Spleen (tissue), 11 donors: ENCODE results near the gene AGAP3. TPM values are rescaled to one million over a fixed set of nuclear protein-coding genes. Genes with fewer than 3 reads are reported as not detected.

Experiments used
- DNase-seq: peaks from one replicate; pipeline ENCODE4 v3.0.0-alpha.2; 2020
- H3K27ac ChIP-seq, 8 donors: fragments of 200-600 bp; sonication (generic) in 7 of 8; 1 replicate in 4 of 8; 2 replicates in 4 of 8; pipeline versions ENCODE4 v1.5.0 to v1.8.0; 2016 to 2021; ENCODE audit warnings: inconsistent platforms in 4 of 8, mild to moderate bottlenecking in 4 of 8, moderate library complexity in 1 of 8
- H3K27me3 ChIP-seq, 7 donors: fragments of 200-600 bp; sonication (generic) in 6 of 7; replicated peaks in 1 of 7; 1 replicate in 4 of 7; 2 replicates in 3 of 7; pipeline versions ENCODE4 v1.5.0 to v1.8.0; 2016 to 2021; ENCODE audit warnings: inconsistent platforms in 3 of 7, mild to moderate bottlenecking in 1 of 7
- H3K36me3 ChIP-seq, 6 donors: fragments of 200-600 bp; sonication (generic) in 5 of 6; 1 replicate in 4 of 6; 2 replicates in 2 of 6; pipeline versions ENCODE4 v1.5.0 to v1.8.0; 2016 to 2021; ENCODE audit warnings: inconsistent platforms in 2 of 6
- H3K4me1 ChIP-seq, 6 donors: fragments of 200-600 bp; sonication (generic) in 5 of 6; 1 replicate in 3 of 6; 2 replicates in 3 of 6; pipeline versions ENCODE4 v1.5.0 to v1.8.0; 2016 to 2021; ENCODE audit warnings: inconsistent platforms in 3 of 6
- H3K4me3 ChIP-seq, 8 donors: fragments of 200-600 bp; sonication (generic) in 7 of 8; 1 replicate in 4 of 8; 2 replicates in 4 of 8; pipeline versions ENCODE4 v1.5.0 to v1.8.0; 2016 to 2021; ENCODE audit warnings: inconsistent platforms in 4 of 8, mild to moderate bottlenecking in 4 of 8, moderate library complexity in 2 of 8
- H3K9me3 ChIP-seq, 8 donors: fragments of 200-600 bp; sonication (generic) in 7 of 8; 1 replicate in 4 of 8; 2 replicates in 4 of 8; pipeline versions ENCODE4 v1.5.0 to v1.8.0; 2016 to 2021; ENCODE audit warnings: inconsistent platforms in 4 of 8
- CTCF ChIP-seq, 11 experiments: fragments of 200-600 bp in 7 of 11; fragments of 450-650 bp in 4 of 11; sonication (generic) in 4 of 11; IDR thresholded peaks in 8 of 11; conservative IDR thresholded peaks in 3 of 11; 1 replicate in 7 of 11; 2 replicates in 4 of 11; pipeline versions ENCODE4 v1.4.0 to v1.8.0; 2016 to 2021; ENCODE audit warnings: antibody characterized with exemption in 11 of 11, inconsistent platforms in 4 of 11, mild to moderate bottlenecking in 1 of 11
- POLR2A ChIP-seq, 3 donors: fragments of 450-650 bp; IDR thresholded peaks; one replicate each; pipeline ENCODE4 v1.5.1; 2017; ENCODE audit warnings: antibody characterized with exemption in 3 of 3, mild to moderate bottlenecking in 1 of 3
- POLR2AphosphoS5 ChIP-seq, 3 donors: sonication (generic); formaldehyde crosslinking; IDR thresholded peaks; one replicate each; pipeline ENCODE4 v1.5.1; 2017; ENCODE audit warnings: antibody characterized with exemption in 3 of 3
- WGBS, 5 donors: extraction: QIAGEN DNeasy Blood & Tissue Kit in 3 of 5; methylation state at CpG; one replicate each; pipeline versions ENCODE4 v1.1.5 to v1.1.7; 2013 to 2018; 5-methylcytosine and 5-hydroxymethylcytosine counted together
- intact Hi-C: fragments of 100-400 bp; cut with DNase I; formaldehyde crosslinking; loops from one replicate; pipeline ENCODE4 v1.15.0; 2023; ENCODE audit warnings: low total_unique reads
- polyA plus RNA-seq, 3 donors: library from polyadenylated mRNA; stranded (reverse); fragments of 200-250 nt; gene quantifications; one replicate each; pipeline ENCODE4 v1.2.1, GENCODE V29; 2013
- total RNA-seq, 7 donors: library from RNA; depleted of rRNA in 3 of 7; stranded (reverse); fragments of >200 nt in 3 of 7; fragmentation: NEBNext Ultra II Directional in 4 of 7; extraction: Animal tissue kit (Norgen Biotek cat#: 25700) in 4 of 7; gene quantifications; one replicate each; pipeline versions ENCODE4 v1.1.0 to v1.2.1, GENCODE V29; 2016 to 2021
- donor health status: healthy with polysubstance abuse.
- donor health status: DM: no; HTN: no; CAD: no; lungs with moderate emphysema.
- donor health status: DM: no; HTN: no; CAD: no.
- donor health status: Bipolar disorder and iron deficiency.
- donor health status: healthy.
- donor health status: DM: no; HTN: no; CAD: no.
- donor health status: DM: yes; HTN: yes; CAD: no.

Gene AGAP3
- total and polyA plus RNA-seq, 10 donors, result 21.8 to 94.4 (median 72.6) TPM

DNA sequence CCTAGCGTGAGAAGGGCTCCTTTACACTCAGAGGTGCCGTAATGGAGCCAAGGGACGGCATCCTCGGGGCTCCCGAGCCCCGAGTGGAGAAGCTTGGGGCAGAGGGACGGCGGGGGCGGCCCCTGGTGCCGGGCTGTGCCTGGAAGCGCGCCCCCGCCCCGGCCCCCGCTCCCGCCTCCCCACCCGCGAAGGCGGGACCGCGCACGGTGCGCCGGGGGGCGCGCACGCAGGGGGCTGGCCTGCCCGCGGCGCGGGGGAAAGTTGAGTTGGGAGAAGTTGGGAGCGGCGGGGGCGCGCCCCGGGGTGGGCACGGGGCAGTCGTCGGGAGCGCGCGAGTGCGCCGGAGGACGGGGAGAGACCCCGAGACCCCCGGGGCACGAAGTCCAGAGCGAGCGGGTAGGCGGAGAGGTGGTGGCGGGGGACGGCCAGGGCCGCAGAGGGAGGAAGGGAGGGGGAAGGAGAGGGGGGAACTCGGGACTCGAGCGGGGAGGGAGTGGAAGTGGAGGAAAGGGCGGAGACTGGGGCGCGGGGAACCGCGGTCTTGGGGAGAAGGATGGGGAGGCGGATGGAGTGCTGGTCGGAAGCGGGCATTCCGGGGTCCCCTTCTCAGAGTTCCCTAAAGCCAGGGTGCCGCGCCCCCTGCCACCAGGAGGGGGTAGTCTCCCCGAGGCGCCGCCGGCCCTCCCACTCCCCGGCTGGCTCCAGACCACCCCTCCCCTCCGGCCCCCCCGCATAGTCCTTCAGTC, 26.7 kb upstream of the AGAP3 start, which contains the start of gene SLC4A2:
TSS of gene SLC4A2 (plus strand) at position 223 of the 746 bp plus-strand sequence. CDS start 2,399 bp downstream, outside the sequence.
- intact Hi-C loops, result no loop called here
- Histone ChIP-seq H3K27ac (peak within 1 kb of the TSS; percentile 87 to 96 (median 92)), H3K36me3 (peaks cover 0 to 44% (median 7%) of the 10 kb centered on the region in 6 donors), H3K9me3 (no peaks in the 10 kb centered on the region), H3K27me3 (no peaks in the 10 kb centered on the region), H3K4me1 (peaks cover 15 to 68% (median 49%) of the 10 kb centered on the region in 6 donors), H3K4me3 (peak within 1 kb of the TSS; percentile 67 to 99 (median 87))
- 0 to 1% (median 1%) methylated on average over 49 to 74 of the region's 75 CpGs for WGBS, 5 donors
- peak; percentile 95 for DNase-seq
- TF ChIP-seq CTCF (IDR thresholded peaks at IDR 0.05 in 8 of 11, conservative IDR thresholded peaks at IDR 0.05 in 3 of 11), result peak; percentile 18 to 82 (median 53)
- TF ChIP-seq POLR2AphosphoS5 (IDR thresholded peaks at IDR 0.05), result peak; percentile 83 to 88 (median 87)
- TF ChIP-seq POLR2A (IDR thresholded peaks at IDR 0.05), result peak in 1 of 3 donors; percentile 30

DNA sequence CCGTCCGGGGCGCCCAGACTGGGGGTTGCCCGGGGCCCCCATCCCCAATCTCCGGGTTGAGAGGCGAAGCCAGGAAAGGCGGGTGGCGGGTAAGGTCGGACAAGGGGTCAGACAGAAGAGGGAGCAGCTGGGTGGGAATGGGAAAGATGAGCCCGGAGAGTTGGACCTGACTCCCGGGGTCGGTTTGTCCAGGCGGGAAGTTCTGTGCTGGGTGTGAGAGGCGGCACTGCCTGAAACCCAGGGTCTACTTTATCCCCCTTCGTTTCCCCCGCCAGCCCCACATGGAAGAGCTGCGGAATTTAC, 26.2 kb upstream of the AGAP3 start:
- DNase-seq, result no peak
- Histone ChIP-seq H3K27ac (peak overlapping the region; percentile 87 to 96 (median 92)), H3K27me3 (no peaks in the 10 kb centered on the region), H3K4me3 (peak overlapping the region; percentile 67 to 99 (median 87)), H3K36me3 (peaks cover 0 to 44% (median 13%) of the 10 kb centered on the region in 6 donors), H3K4me1 (peaks cover 15 to 68% (median 49%) of the 10 kb centered on the region in 6 donors), H3K9me3 (no peaks in the 10 kb centered on the region)
- 2 to 4% (median 3%) methylated on average over 14 to 17 of the region's 17 CpGs for WGBS, 5 donors
- intact Hi-C loops, result no loop called here
- peak in 1 of 11 experiments; percentile 8 for TF ChIP-seq CTCF (IDR thresholded peaks at IDR 0.05 in 8 of 11, conservative IDR thresholded peaks at IDR 0.05 in 3 of 11)
- TF ChIP-seq POLR2AphosphoS5 (IDR thresholded peaks at IDR 0.05), result no peak

DNA sequence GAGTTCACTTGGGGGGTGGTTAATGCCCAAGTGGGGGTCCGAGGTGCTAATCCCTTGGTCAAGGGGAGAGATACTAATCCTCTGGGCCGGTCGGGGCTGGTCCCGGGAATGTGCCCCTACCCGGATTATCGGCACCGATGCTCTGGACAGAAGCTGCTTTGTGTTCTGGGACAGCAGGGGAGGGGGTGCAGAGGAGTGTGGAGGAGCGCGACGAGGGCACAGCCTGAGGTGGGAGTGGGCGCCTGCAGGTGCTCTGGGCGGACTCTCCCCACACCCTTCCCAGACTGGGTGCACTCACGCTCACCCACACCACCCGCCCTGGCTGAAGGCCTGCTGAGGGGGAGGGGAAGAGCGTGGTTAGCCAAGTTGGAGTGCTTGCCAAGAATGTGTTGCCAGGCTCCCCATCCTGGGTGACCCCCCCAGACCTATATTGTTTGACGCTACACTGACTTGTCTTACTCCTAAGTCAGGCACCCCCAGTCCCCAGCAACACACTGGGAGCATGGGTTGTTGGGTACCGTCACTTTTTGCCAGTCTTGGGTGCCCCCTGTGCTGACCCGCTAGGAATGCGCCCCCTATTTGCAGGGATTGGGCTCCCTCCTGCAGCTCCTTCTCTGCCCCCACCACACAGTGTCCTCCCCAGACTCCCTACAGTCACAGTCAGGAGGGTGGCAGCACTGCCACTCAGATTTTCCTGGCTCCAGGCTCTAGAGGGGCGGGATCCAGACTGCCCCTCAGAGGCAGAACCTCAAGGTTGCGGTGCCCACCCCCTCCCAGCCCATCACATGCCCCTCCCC, 25.7 kb upstream of the AGAP3 start:
- Histone ChIP-seq H3K36me3 (peaks cover 0 to 44% (median 18%) of the 10 kb centered on the region in 6 donors), H3K9me3 (no peaks in the 10 kb centered on the region), H3K4me1 (peaks cover 15 to 68% (median 49%) of the 10 kb centered on the region in 6 donors), H3K27me3 (no peaks in the 10 kb centered on the region), H3K4me3 (peak overlapping the region; percentile 67 to 99 (median 87)), H3K27ac (peak overlapping the region in 4 of 8 donors; percentile 93 to 96 (median 94))
- TF ChIP-seq CTCF (IDR thresholded peaks at IDR 0.05 in 8 of 11, conservative IDR thresholded peaks at IDR 0.05 in 3 of 11) (no peak), POLR2A (IDR thresholded peaks at IDR 0.05) (no peak), POLR2AphosphoS5 (IDR thresholded peaks at IDR 0.05) (no peak)
- no peak for DNase-seq
- WGBS, 5 donors, result 15 to 52% (median 20%) methylated on average over 6 to 21 of the region's 21 CpGs
- intact Hi-C loops, result no loop called here
